GM06990 (cell line): ENCODE results near the gene MSI2.

Experiments
- DNase-seq: peaks from one replicate; pipeline ENCODE4 v3.0.0-alpha.2; 2011; ENCODE audit not compliant: insufficient read length; ENCODE audit errors: extremely low read depth
- H3K27me3 ChIP-seq: replicated peaks from 2 replicates; pipeline ENCODE4 v1.6.0; 2011; ENCODE audit warnings: low read length; ENCODE audit not compliant: control insufficient read depth, insufficient read depth
- H3K36me3 ChIP-seq: 2 replicates; pipeline ENCODE4 v1.5.1; 2011; ENCODE audit warnings: low read length; ENCODE audit not compliant: control insufficient read depth, insufficient read depth
- H3K4me3 ChIP-seq: replicated peaks from 2 replicates; pipeline ENCODE4 v1.5.1; 2011; ENCODE audit warnings: low read depth, mild to moderate bottlenecking, control low read depth, low read length
- TF ChIP-seq, protein P1 (sequence below): IDR thresholded peaks from 2 replicates; pipeline ENCODE4 v1.5.1; 2011; ENCODE audit warnings: low read length, control low read depth, mild to moderate bottlenecking, inconsistent platforms; ENCODE audit not compliant: insufficient read depth, poor library complexity, severe bottlenecking

Gene MSI2

DNA sequence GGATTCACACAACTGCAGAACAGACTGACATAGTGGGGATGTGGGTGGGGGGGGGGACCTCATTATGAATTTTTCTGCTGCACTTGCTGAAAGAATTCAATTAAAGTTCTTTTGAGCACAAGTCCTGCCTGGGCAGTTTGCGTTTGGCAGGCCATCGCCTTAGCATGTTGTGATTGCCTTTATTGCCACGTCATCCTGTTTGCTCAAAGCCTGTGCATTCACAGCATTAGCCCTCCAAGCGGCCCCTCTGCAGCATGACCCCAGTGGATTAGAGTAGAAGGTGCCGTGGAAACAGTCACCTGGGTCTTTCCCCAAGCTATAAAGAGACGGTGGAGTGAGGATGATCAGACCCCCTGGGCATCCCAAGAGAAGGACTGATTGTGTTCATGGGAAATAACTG is 17.2 kb downstream of the MSI2 start:
- no peak for DNase-seq
- TF ChIP-seq, protein P1, sequence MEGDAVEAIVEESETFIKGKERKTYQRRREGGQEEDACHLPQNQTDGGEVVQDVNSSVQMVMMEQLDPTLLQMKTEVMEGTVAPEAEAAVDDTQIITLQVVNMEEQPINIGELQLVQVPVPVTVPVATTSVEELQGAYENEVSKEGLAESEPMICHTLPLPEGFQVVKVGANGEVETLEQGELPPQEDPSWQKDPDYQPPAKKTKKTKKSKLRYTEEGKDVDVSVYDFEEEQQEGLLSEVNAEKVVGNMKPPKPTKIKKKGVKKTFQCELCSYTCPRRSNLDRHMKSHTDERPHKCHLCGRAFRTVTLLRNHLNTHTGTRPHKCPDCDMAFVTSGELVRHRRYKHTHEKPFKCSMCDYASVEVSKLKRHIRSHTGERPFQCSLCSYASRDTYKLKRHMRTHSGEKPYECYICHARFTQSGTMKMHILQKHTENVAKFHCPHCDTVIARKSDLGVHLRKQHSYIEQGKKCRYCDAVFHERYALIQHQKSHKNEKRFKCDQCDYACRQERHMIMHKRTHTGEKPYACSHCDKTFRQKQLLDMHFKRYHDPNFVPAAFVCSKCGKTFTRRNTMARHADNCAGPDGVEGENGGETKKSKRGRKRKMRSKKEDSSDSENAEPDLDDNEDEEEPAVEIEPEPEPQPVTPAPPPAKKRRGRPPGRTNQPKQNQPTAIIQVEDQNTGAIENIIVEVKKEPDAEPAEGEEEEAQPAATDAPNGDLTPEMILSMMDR, result no peak
- H3K36me3 ChIP-seq, result peaks cover 21% of the 10 kb centered on the region

DNA sequence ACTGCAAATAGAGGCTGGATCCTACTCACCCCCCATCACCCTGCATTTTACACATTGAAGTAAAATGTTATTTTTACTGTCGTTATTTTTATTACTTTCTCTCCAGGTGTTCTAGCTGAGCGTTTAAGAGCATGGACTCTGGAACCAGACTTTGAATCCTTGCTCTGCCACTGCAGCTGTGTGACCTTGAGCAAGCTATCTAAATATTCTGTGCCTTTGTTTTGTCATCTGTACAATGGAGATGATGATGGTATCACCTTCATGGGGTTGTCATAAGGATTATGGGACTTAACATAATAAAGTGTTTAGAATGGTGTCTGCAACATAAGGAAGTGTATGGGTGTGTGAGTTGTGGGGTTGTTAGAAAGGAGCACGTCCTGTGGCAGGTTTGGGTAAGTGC is 17.8 kb downstream of the MSI2 start:
- Histone ChIP-seq H3K27me3 (no peaks in the 10 kb centered on the region), H3K36me3 (peaks cover 20% of the 10 kb centered on the region), H3K4me3 (no peak overlapping the region)
- TF ChIP-seq, protein P1, result no peak
- no peak for DNase-seq

More for the DNA sequence above, 17.2 kb downstream of the MSI2 start:
- Histone ChIP-seq H3K4me3 (no peak overlapping the region), H3K27me3 (no peaks in the 10 kb centered on the region)

DNA sequence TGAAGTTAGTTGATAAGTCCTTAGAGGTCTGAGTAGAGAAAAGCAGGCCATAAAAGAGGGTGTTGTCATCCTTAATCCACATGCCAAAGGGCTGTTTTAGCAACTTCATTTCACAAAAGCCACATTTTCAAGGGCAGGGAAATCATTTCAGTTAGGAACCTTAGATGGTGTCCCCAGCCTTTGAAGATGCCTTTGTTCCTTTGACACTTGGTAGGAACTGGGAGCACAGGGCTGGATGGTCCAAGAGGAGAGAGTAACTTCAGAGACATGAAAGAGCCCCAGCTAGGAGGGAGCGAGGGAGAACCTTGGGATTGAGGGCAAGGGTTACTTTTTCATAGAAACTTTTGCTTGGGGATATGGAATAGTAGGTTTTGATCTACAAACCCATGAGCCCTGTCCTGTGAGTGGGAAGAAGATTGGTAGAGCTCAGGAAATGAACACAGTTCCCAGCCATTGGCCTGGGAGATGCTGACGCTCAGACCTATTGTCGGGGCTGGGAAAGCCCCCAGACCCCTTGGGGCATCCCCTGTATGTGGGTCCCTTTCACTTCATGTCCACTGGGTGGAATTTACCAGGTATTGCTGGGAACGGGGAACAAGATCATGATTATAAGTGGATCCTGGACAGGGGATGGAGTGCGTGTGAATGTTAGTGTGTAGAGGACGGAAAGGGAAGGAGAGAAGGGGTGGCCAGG is 18.9 kb downstream of the MSI2 start:
- H3K4me3 ChIP-seq, result no peak overlapping the region
- no peak for DNase-seq
- peaks cover 16% of the 10 kb centered on the region for H3K36me3 ChIP-seq
- no peaks in the 10 kb centered on the region for H3K27me3 ChIP-seq
- TF ChIP-seq, protein P1, result no peak

DNA sequence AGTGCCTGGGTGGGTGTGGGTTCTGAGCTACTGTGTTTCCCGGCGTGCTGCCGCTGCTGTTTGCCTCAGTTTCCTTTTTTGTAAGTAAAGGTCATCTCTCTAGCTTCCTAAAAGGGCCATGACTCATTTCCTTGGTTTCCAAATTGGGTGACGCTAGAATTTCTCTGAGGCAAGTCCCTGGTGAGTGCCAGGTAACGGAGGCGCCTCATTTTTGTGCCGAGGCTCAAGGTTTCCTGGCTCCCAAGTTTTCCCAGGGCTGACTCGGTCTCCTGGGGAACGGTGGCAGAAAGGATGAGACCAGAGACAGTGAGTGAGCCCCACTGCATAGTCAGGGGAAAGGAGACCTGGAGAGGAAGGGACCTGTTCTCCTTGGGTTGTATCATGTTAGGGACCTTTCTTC is 20.3 kb downstream of the MSI2 start:
- Histone ChIP-seq H3K27me3 (no peaks in the 10 kb centered on the region), H3K4me3 (no peak overlapping the region), H3K36me3 (peaks cover 15% of the 10 kb centered on the region)
- no peak for DNase-seq
- TF ChIP-seq, protein P1, result no peak

DNA sequence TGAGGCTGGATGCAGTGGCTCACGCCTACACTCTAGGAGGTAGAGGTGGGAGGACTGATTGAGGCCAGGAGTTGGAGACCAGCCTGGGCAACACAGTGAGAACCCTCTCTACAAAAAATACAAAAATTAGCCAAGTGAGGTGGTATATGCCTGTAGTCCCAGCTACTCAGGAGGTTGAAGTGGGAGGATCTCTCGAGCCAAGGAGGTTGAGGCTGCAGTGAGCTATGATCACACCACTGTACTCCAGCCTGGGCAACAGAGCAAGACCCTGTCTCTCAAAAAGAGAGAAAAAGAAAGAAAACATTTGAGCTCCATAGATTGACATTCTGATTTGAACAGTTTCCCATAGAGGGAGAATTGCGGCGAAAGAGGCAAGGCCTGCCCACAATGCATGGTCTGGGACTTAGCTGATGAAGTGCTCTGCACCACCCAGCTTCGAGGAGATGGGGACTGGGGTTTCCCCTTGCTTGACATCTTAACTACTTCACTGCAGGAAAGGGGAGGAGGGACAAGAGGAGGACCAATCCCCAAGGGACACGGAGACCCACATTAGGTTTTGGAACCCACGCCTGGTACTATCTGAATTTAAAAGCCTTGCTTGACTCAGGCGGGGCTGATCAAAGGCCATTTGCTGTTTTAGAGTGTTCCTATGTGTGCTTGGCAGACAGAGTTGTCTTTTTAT is 21.7 kb downstream of the MSI2 start:
- no peak for DNase-seq
- H3K36me3 ChIP-seq, result peaks cover 14% of the 10 kb centered on the region
- H3K4me3 ChIP-seq, result no peak overlapping the region
- TF ChIP-seq, protein P1, result no peak
- no peaks in the 10 kb centered on the region for H3K27me3 ChIP-seq
